ENCODE data around the gene RFX8.

The RFX8 gene

DNA sequence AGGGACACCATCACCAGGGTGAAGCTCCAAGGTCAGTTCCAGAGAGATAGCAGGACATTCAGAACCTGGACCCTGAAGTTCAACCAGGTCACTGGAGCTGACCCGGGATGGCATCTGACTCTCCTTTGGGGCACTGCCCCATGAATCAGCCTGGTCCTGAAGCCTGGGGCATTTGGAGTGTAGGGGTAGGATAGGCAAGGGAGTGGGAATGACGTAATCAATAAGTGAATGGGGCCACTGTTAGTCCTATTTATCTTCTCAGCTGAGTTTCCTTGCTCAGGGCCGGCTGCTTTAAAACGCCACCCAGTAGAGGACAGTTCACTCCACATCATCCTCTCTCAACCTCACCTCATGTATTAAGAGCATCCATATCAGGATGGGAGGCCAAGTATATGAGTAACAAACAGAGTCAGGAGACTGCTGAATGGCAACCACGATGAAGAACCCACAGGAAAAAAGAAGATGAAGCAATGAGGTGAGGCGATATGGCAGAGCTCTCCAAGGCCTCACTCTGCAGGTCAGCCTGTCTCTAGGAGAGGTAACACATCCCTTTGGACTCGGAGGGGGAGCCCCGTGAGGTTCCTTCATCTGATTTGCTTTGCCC is 1.8 kb upstream of the RFX8 start:
- no peak for DNase-seq (ENCODE audit: low read depth)
- no peak overlapping the region for H3K4me3 ChIP-seq (ENCODE audit: low read length)
- no peak for TF ChIP-seq CTCF (IDR thresholded peaks at IDR 0.05; ENCODE audit: insufficient read depth, low read depth, low read length, missing control alignments)

- no peak for TF ChIP-seq CTCF (IDR thresholded peaks at IDR 0.05; ENCODE audit: insufficient read depth, low read depth, low read length, missing control alignments)
- peak; percentile 16 for DNase-seq (ENCODE audit: low read depth)
- peak overlapping the region; percentile 30 for H3K4me3 ChIP-seq (ENCODE audit: low read length)
These were observed 806 bp downstream of the RFX8 start for GRCh38 chr2:101473911-101474701.

DNA sequence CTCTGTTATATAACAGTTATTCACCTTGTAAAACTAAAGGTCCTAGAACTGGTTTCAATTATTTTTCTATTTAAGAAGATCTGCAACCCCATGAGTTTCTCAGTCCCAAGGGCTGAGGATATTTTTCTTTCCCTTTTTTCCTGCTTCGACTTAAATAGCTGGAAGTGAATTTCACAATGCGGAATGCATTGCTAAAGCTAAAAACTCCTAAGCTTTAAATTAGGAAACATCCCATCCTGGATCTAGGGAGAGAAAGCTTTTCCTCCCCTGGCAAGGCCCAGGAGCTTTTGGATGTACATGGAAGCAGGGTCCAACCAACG is 1.4 kb downstream of the RFX8 start:
- DNase-seq (ENCODE audit: low read depth) = no peak
- no peak for TF ChIP-seq CTCF (IDR thresholded peaks at IDR 0.05; ENCODE audit: insufficient read depth, low read depth, low read length, missing control alignments)

DNA sequence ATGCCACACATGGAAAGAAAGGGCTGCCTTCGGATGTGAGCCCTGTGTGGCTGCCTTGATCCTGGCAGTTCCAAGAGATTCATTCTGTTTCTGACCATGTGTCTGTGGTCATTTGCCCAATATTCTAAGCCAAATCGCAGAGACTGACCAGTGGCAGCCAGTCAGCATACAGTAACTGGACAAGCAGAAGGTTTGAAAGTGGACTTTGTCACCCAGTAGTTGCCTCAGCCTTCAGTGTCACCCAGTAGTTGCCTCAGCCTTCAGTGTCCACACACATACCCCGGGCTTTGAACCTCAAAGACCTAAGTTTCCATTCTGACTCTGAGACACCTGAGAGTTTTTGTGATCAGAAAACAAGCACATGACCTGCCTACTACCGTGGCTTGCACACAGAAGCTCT is 5.0 kb downstream of the RFX8 start:
- H3K4me3 ChIP-seq (ENCODE audit: low read length) = no peak overlapping the region
- no peak for TF ChIP-seq CTCF (IDR thresholded peaks at IDR 0.05; ENCODE audit: insufficient read depth, low read depth, low read length, missing control alignments)
- no peak for DNase-seq (ENCODE audit: low read depth)

More for the DNA sequence above, 1.4 kb downstream of the RFX8 start:
- peak overlapping the region; percentile 30 for H3K4me3 ChIP-seq (ENCODE audit: low read length)

DNA sequence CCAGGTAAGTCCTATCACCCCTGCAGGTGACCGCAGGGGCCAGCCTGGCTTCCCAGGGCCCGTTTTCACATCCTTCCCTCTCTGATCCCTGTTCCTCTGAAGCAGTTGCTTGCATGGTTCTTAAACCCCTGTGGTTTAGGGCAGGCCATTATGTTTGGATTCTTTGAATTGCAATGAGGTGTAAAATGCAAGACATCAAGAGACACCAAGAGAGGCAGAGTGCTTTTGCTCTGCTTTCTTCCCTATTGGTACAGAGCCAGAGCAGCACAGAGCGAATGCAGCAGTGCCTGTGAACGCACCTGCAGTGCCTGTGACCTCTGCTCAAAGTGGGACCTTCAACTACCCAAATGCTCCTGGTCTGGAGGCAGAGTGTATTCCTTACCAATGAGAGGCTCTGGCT is 7.6 kb downstream of the RFX8 start:
- no peak overlapping the region for H3K4me3 ChIP-seq (ENCODE audit: low read length)
- DNase-seq (ENCODE audit: low read depth) = no peak
- no peak for TF ChIP-seq CTCF (IDR thresholded peaks at IDR 0.05; ENCODE audit: insufficient read depth, low read depth, low read length, missing control alignments)

DNA sequence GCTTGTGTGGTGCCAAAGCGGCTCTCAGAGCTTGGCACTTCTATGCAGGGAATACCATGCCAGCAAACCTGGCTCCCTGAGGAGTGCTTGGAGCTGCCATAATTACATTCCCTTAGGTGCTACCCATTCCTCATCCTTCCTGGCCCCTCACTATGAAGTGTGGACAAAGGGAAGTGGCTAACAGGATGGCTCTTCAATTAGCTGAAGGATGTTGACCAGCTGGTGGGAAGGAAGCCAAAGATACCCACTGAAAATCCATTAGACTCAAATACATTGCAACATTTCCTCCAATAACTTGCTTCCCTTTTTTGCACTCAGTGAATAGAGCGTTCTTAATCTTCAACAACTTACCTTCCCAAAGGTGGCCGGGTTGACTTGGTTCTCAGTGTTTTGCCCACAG is 8.5 kb downstream of the RFX8 start:
- DNase-seq (ENCODE audit: low read depth) = no peak
- H3K4me3 ChIP-seq (ENCODE audit: low read length) = no peak overlapping the region
- TF ChIP-seq CTCF (IDR thresholded peaks at IDR 0.05; ENCODE audit: insufficient read depth, low read depth, low read length, missing control alignments) = no peak

DNA sequence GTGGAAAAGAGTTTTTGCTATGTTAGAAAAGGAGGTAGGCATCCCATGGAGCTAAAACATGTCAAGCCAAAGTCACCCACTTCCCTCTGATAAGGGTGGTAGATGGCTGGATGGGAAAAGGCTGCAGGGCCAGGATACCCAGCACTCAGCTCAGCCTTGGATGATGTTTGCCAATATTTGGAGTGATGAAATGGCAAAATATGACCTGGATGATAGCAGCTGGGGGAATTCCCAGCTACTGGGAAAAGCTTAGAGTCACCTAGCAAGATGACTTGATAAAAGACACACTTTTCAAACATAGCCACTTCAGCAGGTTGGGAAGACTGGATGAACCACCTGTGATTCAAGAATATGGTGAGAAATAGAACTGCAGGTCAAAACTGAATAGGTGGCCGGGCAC is 10.1 kb downstream of the RFX8 start:
- H3K4me3 ChIP-seq (ENCODE audit: low read length) = no peak overlapping the region
- no peak for TF ChIP-seq CTCF (IDR thresholded peaks at IDR 0.05; ENCODE audit: insufficient read depth, low read depth, low read length, missing control alignments)
- peak; percentile 53 for DNase-seq (ENCODE audit: low read depth)

All from epithelial cell of esophagus (primary cell).